Mesothelial cell of epicardium (in vitro differentiated cells): ENCODE measurements around the gene RIPOR3. TPM values are rescaled to one million over a fixed set of nuclear protein-coding genes. Genes with fewer than 3 reads are reported as not detected.

Experiments used
- DNase-seq, 2 experiments: peaks; one replicate each; pipeline ENCODE4 v3.0.0; 2021; ENCODE audit warnings: low spot score in 2 of 2; ENCODE audit not compliant: unreplicated experiment in 2 of 2
- H3K27ac Mint-ChIP-seq: 2 replicates; pipeline ENCODE4 v1.8.0; 2021; ENCODE audit warnings: mixed read lengths
- H3K27me3 Mint-ChIP-seq: 2 replicates; pipeline ENCODE4 v1.8.0; 2021; ENCODE audit warnings: low read depth, mixed read lengths
- H3K36me3 Mint-ChIP-seq: 2 replicates; pipeline ENCODE4 v1.8.0; 2021; ENCODE audit warnings: mixed read lengths
- H3K4me1 Mint-ChIP-seq: 2 replicates; pipeline ENCODE4 v1.8.0; 2021; ENCODE audit warnings: mixed read lengths
- H3K4me3 Mint-ChIP-seq: 2 replicates; pipeline ENCODE4 v1.8.0; 2021; ENCODE audit warnings: mild to moderate bottlenecking, moderate library complexity, mixed read lengths
- H3K9me3 Mint-ChIP-seq: 2 replicates; pipeline ENCODE4 v1.8.0; 2021; ENCODE audit warnings: mixed read lengths
- total RNA-seq: library from RNA; stranded (reverse); gene quantifications from 3 replicates; pipeline ENCODE4 v1.2.1, GENCODE V29; 2021
- TF ChIP-seq, protein P1 (sequence below): fragments of 200-600 bp; sonication (generic); IDR thresholded peaks from one replicate; pipeline ENCODE4 v1.5.0; 2021; ENCODE audit warnings: antibody characterized with exemption; ENCODE audit not compliant: unreplicated experiment

RIPOR3 gene
- total RNA-seq, 1 donor from 2014 or later: 18.8 TPM

DNA sequence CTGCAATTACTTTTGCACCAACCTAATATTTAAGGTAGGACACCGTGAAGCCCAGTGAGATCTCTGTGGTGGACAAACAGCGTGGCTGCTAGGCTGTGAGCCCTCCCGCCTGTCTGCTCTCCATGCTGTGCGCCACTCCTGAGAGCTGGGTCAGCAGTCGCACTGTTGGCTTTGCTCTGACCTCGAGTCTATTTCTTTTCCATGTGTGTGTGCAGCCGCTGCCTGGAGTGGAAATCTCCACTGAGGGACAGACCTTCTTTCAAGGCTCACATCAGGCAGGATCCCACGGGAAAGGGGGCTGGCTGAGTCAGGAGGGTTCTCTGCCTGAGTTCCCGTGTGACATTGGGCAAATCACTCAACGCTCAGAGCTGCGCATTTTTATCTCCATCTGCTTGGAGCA lies 27.1 kb downstream of the RIPOR3 start:
- Mint-ChIP-seq H3K4me1 (peaks cover 27% of the 10 kb centered on the region), H3K27ac (no peak overlapping the region), H3K4me3 (no peak overlapping the region), H3K9me3 (no peaks in the 10 kb centered on the region), H3K36me3 (no peaks in the 10 kb centered on the region), H3K27me3 (no peaks in the 10 kb centered on the region)
- no peak for DNase-seq
- TF ChIP-seq, protein P1, sequence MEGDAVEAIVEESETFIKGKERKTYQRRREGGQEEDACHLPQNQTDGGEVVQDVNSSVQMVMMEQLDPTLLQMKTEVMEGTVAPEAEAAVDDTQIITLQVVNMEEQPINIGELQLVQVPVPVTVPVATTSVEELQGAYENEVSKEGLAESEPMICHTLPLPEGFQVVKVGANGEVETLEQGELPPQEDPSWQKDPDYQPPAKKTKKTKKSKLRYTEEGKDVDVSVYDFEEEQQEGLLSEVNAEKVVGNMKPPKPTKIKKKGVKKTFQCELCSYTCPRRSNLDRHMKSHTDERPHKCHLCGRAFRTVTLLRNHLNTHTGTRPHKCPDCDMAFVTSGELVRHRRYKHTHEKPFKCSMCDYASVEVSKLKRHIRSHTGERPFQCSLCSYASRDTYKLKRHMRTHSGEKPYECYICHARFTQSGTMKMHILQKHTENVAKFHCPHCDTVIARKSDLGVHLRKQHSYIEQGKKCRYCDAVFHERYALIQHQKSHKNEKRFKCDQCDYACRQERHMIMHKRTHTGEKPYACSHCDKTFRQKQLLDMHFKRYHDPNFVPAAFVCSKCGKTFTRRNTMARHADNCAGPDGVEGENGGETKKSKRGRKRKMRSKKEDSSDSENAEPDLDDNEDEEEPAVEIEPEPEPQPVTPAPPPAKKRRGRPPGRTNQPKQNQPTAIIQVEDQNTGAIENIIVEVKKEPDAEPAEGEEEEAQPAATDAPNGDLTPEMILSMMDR: no peak

GRCh38 chr20:50663095-50663821 lies 28.1 kb downstream of the RIPOR3 start:
- Mint-ChIP-seq H3K27me3 (no peaks in the 10 kb centered on the region), H3K9me3 (no peaks in the 10 kb centered on the region), H3K27ac (no peak overlapping the region), H3K4me3 (no peak overlapping the region), H3K4me1 (peaks cover 30% of the 10 kb centered on the region), H3K36me3 (no peaks in the 10 kb centered on the region)
- TF ChIP-seq, protein P1: no peak
- no peak for DNase-seq

DNA sequence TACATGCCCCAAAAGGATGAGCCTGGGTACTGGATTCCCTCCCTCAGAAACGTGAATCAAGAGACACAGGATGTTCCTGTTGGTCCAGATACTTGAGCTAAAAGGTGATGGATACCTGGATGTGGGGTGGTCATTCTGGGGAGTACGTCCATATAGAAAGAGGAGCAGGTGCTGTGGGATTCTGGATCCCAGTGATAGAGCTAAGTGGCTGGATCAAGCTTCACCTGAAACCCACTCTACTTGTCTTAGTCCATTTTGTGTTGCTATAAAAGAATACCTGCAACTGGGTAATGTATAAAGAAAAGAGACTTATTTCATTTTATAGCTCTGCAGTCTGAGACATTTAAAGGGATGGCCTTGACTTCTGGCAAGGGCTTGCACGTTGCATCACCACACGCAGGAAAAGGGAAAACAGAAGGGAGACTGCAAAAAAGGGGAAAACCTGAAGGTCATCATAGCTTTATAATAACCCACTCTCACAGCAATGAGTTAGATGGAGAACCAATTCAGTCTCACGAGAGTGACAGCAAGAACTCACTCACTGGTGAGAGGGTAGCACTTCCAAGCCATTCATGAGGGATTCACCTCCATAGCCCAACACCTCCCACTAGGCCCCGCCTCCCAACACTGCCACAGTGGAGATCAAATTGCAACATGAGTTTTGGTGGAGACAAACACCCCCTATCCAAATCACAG lies 31.2 kb downstream of the RIPOR3 start:
- Mint-ChIP-seq H3K4me3 (no peak overlapping the region), H3K36me3 (no peaks in the 10 kb centered on the region), H3K27ac (peak overlapping the region; percentile 58), H3K4me1 (peaks cover 28% of the 10 kb centered on the region), H3K27me3 (no peaks in the 10 kb centered on the region), H3K9me3 (no peaks in the 10 kb centered on the region)
- no peak for DNase-seq
- TF ChIP-seq, protein P1: no peak

- Mint-ChIP-seq H3K27me3 (no peaks in the 10 kb centered on the region), H3K36me3 (no peaks in the 10 kb centered on the region), H3K4me1 (peaks cover 32% of the 10 kb centered on the region), H3K9me3 (no peaks in the 10 kb centered on the region), H3K4me3 (no peak overlapping the region), H3K27ac (peak overlapping the region; percentile 89)
- no peak for DNase-seq
- TF ChIP-seq, protein P1: no peak
Measured at GRCh38 chr20:50658804-50659380, 32.5 kb downstream of the RIPOR3 start.

DNA sequence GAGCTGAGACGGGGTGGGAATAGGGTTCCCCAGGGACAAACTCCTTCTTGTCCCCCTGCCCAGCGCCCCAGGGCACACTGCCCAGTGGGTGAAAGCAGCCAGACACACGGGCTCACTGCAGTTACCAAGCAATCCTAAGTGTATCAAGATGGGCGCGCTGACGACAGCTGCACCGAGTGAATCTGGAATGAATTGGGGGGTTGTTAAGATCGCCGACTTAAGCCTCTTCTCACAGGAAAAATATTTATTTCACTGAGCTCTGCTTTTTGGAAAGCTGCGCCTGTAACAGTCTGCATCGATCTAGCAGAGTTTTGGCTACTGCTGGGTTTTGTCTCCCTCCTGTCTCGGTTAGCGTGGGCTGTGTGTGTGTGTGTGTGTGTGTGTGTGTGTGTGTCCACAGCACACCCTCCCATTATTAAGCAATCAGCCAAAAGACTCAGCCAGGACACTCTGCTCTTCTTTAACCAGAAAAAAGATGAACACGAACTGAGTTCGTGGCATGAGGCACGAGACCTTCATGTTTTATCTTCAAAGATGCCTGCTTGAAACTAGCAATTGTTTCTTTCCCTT lies 35.9 kb downstream of the RIPOR3 start:
- H3K27ac Mint-ChIP-seq: peak overlapping the region; percentile 92
- peak in 1 of 2 experiments; percentile 51 for DNase-seq
- no peaks in the 10 kb centered on the region for H3K9me3 Mint-ChIP-seq
- H3K27me3 Mint-ChIP-seq: no peaks in the 10 kb centered on the region
- peaks cover 21% of the 10 kb centered on the region for H3K4me1 Mint-ChIP-seq
- TF ChIP-seq, protein P1: no peak
- H3K36me3 Mint-ChIP-seq: no peaks in the 10 kb centered on the region
- H3K4me3 Mint-ChIP-seq: peak overlapping the region; percentile 26
